Karpas-422 (cell line): ENCODE measurements around the gene SWAP70. TPM values are rescaled to one million over a fixed set of nuclear protein-coding genes. Genes with fewer than 3 reads are reported as not detected.
"Not testable (repeated sequence)": the region's sequence is repeated elsewhere in the genome, so short reads cannot be mapped to it uniquely, and the experiment has no call there.

Experiments
- DNase-seq: peaks from one replicate; pipeline ENCODE4 v3.0.0-alpha.2; 2015
- H2AFZ ChIP-seq: fragments of 200-600 bp; sonication (generic); 2 replicates; pipeline ENCODE4 v1.6.1; 2014; ENCODE audit warnings: antibody characterized with exemption, low read length, mixed read lengths
- H3K27ac ChIP-seq: fragments of 200-600 bp; sonication (generic); 2 replicates; pipeline ENCODE4 v1.5.1; 2014; ENCODE audit warnings: mild to moderate bottlenecking, low read length, moderate library complexity
- H3K27me3 ChIP-seq: fragments of 200-600 bp; sonication (generic); 2 replicates; pipeline ENCODE4 v1.6.1; 2014; ENCODE audit warnings: low read length, mixed read lengths
- H3K36me3 ChIP-seq: fragments of 200-600 bp; sonication (generic); 2 replicates; pipeline ENCODE4 v1.6.1; 2014; ENCODE audit warnings: low read length, mixed read lengths; ENCODE audit not compliant: insufficient read depth
- H3K4me1 ChIP-seq: fragments of 200-600 bp; sonication (generic); 2 replicates; pipeline ENCODE4 v1.6.1; 2014; ENCODE audit warnings: mild to moderate bottlenecking, low read length, mixed read lengths
- H3K4me2 ChIP-seq: fragments of 200-600 bp; sonication (generic); 2 replicates; pipeline ENCODE4 v1.6.1; 2014; ENCODE audit warnings: low read length, low read depth, mild to moderate bottlenecking; ENCODE audit not compliant: poor library complexity, severe bottlenecking
- H3K4me3 ChIP-seq: fragments of 200-600 bp; sonication (generic); 2 replicates; pipeline ENCODE4 v1.5.1; 2014; ENCODE audit warnings: mild to moderate bottlenecking, antibody characterized with exemption, low read length, mixed read lengths
- H3K79me2 ChIP-seq: fragments of 200-600 bp; sonication (generic); 2 replicates; pipeline ENCODE4 v1.6.1; 2014; ENCODE audit warnings: mild to moderate bottlenecking, low read length, mixed read lengths
- H3K9ac ChIP-seq: fragments of 200-600 bp; sonication (generic); 2 replicates; pipeline ENCODE4 v1.6.0; 2014; ENCODE audit warnings: low read length
- H3K9me2 ChIP-seq: fragments of 200-600 bp; sonication (generic), shearing (Covaris generic); replicated peaks from 2 replicates; pipeline ENCODE4 v1.6.0; 2014; ENCODE audit warnings: mild to moderate bottlenecking, low read length, moderate library complexity; ENCODE audit not compliant: insufficient read depth
- H3K9me3 ChIP-seq: fragments of 300-700, 200-600 bp; sonication (generic); 2 replicates; pipeline ENCODE4 v1.6.1; 2014; ENCODE audit warnings: low read length, mixed read lengths
- H4K20me1 ChIP-seq: fragments of 200-600 bp; sonication (generic); 2 replicates; pipeline ENCODE4 v1.6.1; 2014; ENCODE audit warnings: mild to moderate bottlenecking, antibody characterized with exemption, low read length, low read depth; ENCODE audit not compliant: insufficient read depth
- total RNA-seq: library from RNA; depleted of rRNA; stranded (reverse); fragments of >200 nt; shearing (Covaris generic); gene quantifications from 2 replicates; pipeline ENCODE4 v1.2.3, GENCODE V29; 2014; ENCODE audit warnings: low replicate concordance

Gene SWAP70
- total RNA-seq, 1 experiment from 2014 or later: 82.4 TPM

DNA sequence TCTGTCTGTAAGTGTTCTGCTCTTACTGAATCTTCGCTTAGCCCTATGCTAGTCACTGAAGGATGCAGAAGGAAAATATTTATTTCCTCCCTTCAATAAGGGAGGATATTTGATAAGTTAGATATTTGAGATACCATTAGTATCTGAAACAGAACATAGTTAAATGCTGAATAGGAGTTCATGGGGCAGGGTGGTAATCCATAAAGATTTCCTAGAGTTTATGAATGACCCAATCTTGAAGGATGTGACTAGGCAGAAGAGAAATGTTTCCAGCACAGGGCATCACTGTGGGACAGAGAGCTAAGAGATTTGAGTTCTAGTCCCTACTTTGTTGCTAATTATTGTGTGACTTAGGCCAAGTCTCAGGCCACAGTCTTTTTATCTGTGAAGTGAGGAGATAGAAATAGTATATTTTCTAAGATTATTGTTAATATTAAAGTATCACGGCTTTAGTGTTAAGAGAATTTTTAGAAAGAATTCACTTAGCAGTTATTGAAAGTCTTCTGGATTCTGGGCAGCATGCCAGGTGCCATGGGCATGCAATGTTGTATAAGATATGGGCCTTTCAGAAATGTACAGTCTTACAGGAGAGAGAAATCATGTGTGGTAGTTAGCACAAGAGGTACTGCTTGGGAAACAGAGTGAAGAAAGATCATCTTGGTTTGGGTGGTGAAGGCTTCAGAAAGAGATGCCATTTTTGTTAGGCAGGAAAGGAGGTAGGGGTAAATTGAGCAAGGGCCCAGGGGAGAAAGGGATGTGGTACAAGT, 24.0 kb downstream of the SWAP70 start:
- Histone ChIP-seq H3K79me2 (peaks cover 84% of the 10 kb centered on the region), H2AFZ (no peak overlapping the region), H3K27me3 (no peaks in the 10 kb centered on the region), H3K4me2 (peak overlapping the region; percentile 81), H3K9me3 (no peaks in the 10 kb centered on the region), H3K4me1 (peaks cover 97% of the 10 kb centered on the region), H3K4me3 (peak overlapping the region; percentile 61), H3K9me2 (no peaks in the 10 kb centered on the region), H3K27ac (peak overlapping the region; percentile 100), H3K9ac (peak overlapping the region; percentile 71), H4K20me1 (no peaks in the 10 kb centered on the region), H3K36me3 (no peaks in the 10 kb centered on the region)
- no peak for DNase-seq

DNA sequence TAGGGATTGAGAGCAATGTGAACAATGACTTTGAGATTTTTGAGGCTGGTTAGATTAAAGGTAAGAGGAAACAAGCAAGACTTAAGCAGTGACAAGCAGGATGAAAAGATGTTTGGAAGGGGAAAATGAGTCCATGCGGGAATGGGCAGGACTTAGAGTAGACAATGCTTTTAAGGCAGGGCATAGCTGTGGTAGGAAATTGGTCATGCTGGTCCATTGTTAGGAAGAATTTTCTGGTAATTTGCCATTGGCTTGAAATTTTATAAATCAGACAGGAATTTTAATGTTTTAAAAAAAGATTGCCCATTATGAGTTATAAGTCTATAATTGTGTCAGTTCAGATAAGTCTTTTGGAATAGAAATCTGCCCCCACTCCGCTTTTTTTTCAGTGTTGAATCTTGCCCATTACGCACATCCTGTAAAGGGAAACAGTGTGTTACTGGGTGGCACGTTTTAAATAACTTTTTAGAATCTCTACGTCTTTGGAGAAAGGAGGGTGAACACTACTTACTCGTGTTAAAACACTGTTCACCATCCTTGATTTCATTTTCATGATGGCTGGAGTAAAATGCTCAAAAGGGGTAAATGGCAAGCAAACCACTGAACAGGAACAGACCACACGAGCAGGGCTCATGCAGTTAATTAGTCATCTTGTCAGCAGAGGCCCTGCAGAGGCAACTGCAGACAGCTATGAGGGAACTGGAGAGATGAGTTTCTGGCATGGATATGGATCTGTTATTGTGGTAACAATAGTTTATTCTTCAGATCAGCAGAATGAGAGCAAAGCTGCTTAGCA, 25.0 kb downstream of the SWAP70 start:
- Histone ChIP-seq H2AFZ (no peak overlapping the region), H3K9me2 (no peaks in the 10 kb centered on the region), H3K9ac (peak overlapping the region; percentile 71), H3K27me3 (no peaks in the 10 kb centered on the region), H3K36me3 (peaks cover 4% of the 10 kb centered on the region), H3K27ac (peak overlapping the region; percentile 100), H3K4me2 (peak overlapping the region; percentile 81), H3K4me3 (peak overlapping the region; percentile 61), H4K20me1 (no peaks in the 10 kb centered on the region), H3K4me1 (peaks cover 97% of the 10 kb centered on the region), H3K9me3 (no peaks in the 10 kb centered on the region), H3K79me2 (peaks cover 84% of the 10 kb centered on the region)
- DNase-seq: peak; percentile 94

- Histone ChIP-seq H3K4me1 (peaks cover 94% of the 10 kb centered on the region), H3K36me3 (peaks cover 12% of the 10 kb centered on the region), H3K9me3 (no peaks in the 10 kb centered on the region), H3K27me3 (no peaks in the 10 kb centered on the region), H3K4me2 (peak overlapping the region; percentile 81), H3K79me2 (peaks cover 84% of the 10 kb centered on the region), H3K27ac (peak overlapping the region; percentile 100), H3K4me3 (peak overlapping the region; percentile 61), H3K9ac (peak overlapping the region; percentile 71), H4K20me1 (no peaks in the 10 kb centered on the region), H2AFZ (no peak overlapping the region), H3K9me2 (no peaks in the 10 kb centered on the region)
- DNase-seq: no peak
These were observed 25.8 kb downstream of the SWAP70 start for GRCh38 chr11:9689721-9690120.

- peak overlapping the region; percentile 100 for H3K27ac ChIP-seq
- peak overlapping the region; percentile 71 for H3K9ac ChIP-seq
- no peaks in the 10 kb centered on the region for H3K9me3 ChIP-seq
- no peaks in the 10 kb centered on the region for H4K20me1 ChIP-seq
- H3K27me3 ChIP-seq: no peaks in the 10 kb centered on the region
- no peak overlapping the region for H2AFZ ChIP-seq
- DNase-seq: peak; percentile 78
- peaks cover 32% of the 10 kb centered on the region for H3K36me3 ChIP-seq
- H3K4me2 ChIP-seq: peak overlapping the region; percentile 95
- H3K79me2 ChIP-seq: peaks cover 88% of the 10 kb centered on the region
- peaks cover 88% of the 10 kb centered on the region for H3K4me1 ChIP-seq
- no peaks in the 10 kb centered on the region for H3K9me2 ChIP-seq
- H3K4me3 ChIP-seq: peak overlapping the region; percentile 39
These were observed 28.0 kb downstream of the SWAP70 start for GRCh38 chr11:9691865-9692264.

DNA sequence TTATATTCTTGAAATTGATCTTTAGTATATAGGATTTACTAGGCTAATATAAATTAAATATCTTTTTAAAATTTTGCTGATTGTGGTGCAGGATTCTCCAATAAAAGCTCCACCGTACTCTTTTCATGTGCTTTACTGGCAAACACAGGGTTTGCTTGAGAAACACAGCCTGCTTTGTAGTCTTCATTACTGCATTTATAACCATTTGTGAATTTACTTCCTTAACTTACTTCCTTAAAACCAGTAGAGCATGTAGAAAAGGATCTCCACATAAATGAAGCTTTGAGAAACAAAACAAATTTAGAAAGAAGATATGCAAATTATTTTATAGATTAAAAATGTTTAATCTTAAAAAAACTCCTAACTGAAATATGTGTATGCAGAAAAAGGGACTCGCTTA, 28.8 kb downstream of the SWAP70 start:
- Histone ChIP-seq H3K9ac (peak overlapping the region; percentile 71), H4K20me1 (no peaks in the 10 kb centered on the region), H3K9me3 (no peaks in the 10 kb centered on the region), H3K27ac (peak overlapping the region; percentile 100), H3K4me1 (peaks cover 86% of the 10 kb centered on the region), H2AFZ (no peak overlapping the region), H3K27me3 (no peaks in the 10 kb centered on the region), H3K4me2 (peak overlapping the region; percentile 95), H3K79me2 (peaks cover 85% of the 10 kb centered on the region), H3K9me2 (no peaks in the 10 kb centered on the region), H3K36me3 (peaks cover 32% of the 10 kb centered on the region), H3K4me3 (peak overlapping the region; percentile 58)
- DNase-seq: peak; percentile 93

GRCh38 chr11:9693801-9694553, 30.1 kb downstream of the SWAP70 start:
- no peaks in the 10 kb centered on the region for H3K9me2 ChIP-seq

GRCh38 chr11:9695228-9695627, 31.4 kb downstream of the SWAP70 start:
- H3K79me2 ChIP-seq: peaks cover 85% of the 10 kb centered on the region
- H3K9ac ChIP-seq, H4K20me1 ChIP-seq, H3K9me2 ChIP-seq, H3K27me3 ChIP-seq, H3K27ac ChIP-seq, H3K4me2 ChIP-seq, DNase-seq, H2AFZ ChIP-seq, H3K9me3 ChIP-seq, H3K4me3 ChIP-seq: not testable (repeated sequence)
- H3K36me3 ChIP-seq: peaks cover 36% of the 10 kb centered on the region
- peaks cover 86% of the 10 kb centered on the region for H3K4me1 ChIP-seq

More at GRCh38 chr11:9693801-9694553, 30.1 kb downstream of the SWAP70 start:
- peaks cover 86% of the 10 kb centered on the region for H3K4me1 ChIP-seq
- H3K27ac ChIP-seq: peak overlapping the region; percentile 100
- 0 out of 2 replicates have a peak overlapping the region, but pooled peaks have one; percentile 26 for H3K4me3 ChIP-seq
- no peaks in the 10 kb centered on the region for H4K20me1 ChIP-seq
- no peak overlapping the region for H2AFZ ChIP-seq
- H3K79me2 ChIP-seq: peaks cover 85% of the 10 kb centered on the region
- no peaks in the 10 kb centered on the region for H3K27me3 ChIP-seq
- no peak for DNase-seq
- H3K9ac ChIP-seq: peak overlapping the region; percentile 44
- H3K36me3 ChIP-seq: peaks cover 34% of the 10 kb centered on the region
- peak overlapping the region; percentile 95 for H3K4me2 ChIP-seq
- H3K9me3 ChIP-seq: no peaks in the 10 kb centered on the region
